HG03354 (cell line): Measurements from ENCODE around the gene PDCD1.
"Not testable (repeated sequence)": the region's sequence is repeated elsewhere in the genome, so short reads cannot be mapped to it uniquely, and the experiment has no call there.

ENCODE experiments used
- ATAC-seq: cut with Tn5 transposase; IDR thresholded peaks from one replicate; pipeline ENCODE4 v1.9.1; 2021; ENCODE audit warnings: mild to moderate bottlenecking; ENCODE audit not compliant: unreplicated experiment, poor library complexity, severe bottlenecking

The PDCD1 gene

GRCh38 chr2:241842067-241842415 is 16.7 kb downstream of the PDCD1 start:
- no peak for ATAC-seq

GRCh38 chr2:241841181-241842066 is 17.3 kb downstream of the PDCD1 start:
- no peak for ATAC-seq

GRCh38 chr2:241837197-241837965 is 21.3 kb downstream of the PDCD1 start:
- no peak for ATAC-seq

- no peak for ATAC-seq
Measured at GRCh38 chr2:241836292-241836691, 22.4 kb downstream of the PDCD1 start.

- ATAC-seq: no peak
Measured at GRCh38 chr2:241835611-241836010, 23.1 kb downstream of the PDCD1 start.

GRCh38 chr2:241834527-241835210 is 24.0 kb downstream of the PDCD1 start:
- ATAC-seq: no peak

GRCh38 chr2:241833756-241834526 is 24.8 kb downstream of the PDCD1 start:
- ATAC-seq: not testable (repeated sequence)

GRCh38 chr2:241833101-241833663 is 25.5 kb downstream of the PDCD1 start:
- ATAC-seq: no peak

- no peak for ATAC-seq
Measured at GRCh38 chr2:241827394-241827793, 31.3 kb downstream of the PDCD1 start.

GRCh38 chr2:241823531-241824437 is 34.9 kb downstream of the PDCD1 start:
- not testable (repeated sequence) for ATAC-seq

- no peak for ATAC-seq
Measured at GRCh38 chr2:241822264-241822623, 36.5 kb downstream of the PDCD1 start.

- no peak for ATAC-seq
Measured at GRCh38 chr2:241821460-241822263, 37.0 kb downstream of the PDCD1 start.

GRCh38 chr2:241820625-241821384 is 37.9 kb downstream of the PDCD1 start:
- no peak for ATAC-seq

GRCh38 chr2:241819947-241820624 is 38.6 kb downstream of the PDCD1 start:
- ATAC-seq: not testable (repeated sequence)

GRCh38 chr2:241818943-241819270 is 39.8 kb downstream of the PDCD1 start:
- no peak for ATAC-seq

- ATAC-seq: no peak
Measured at GRCh38 chr2:241818229-241818942, 40.3 kb downstream of the PDCD1 start.
